Lower leg skin (tissue), 4 donors: ENCODE data around the gene ZNF692. TPM values are rescaled to one million over a fixed set of nuclear protein-coding genes. Genes with fewer than 3 reads are reported as not detected.

Source experiments
- DNase-seq, 2 donors: peaks; one replicate each; pipeline ENCODE4 v3.0.0-alpha.2; 2019; ENCODE audit warnings: low spot score in 2 of 2
- H3K4me3 ChIP-seq: fragments of 200-600 bp; sonication (generic); 2 replicates; pipeline ENCODE4 v1.5.1; 2017; ENCODE audit warnings: mild to moderate bottlenecking, low read depth; ENCODE audit not compliant: poor library complexity, severe bottlenecking
- POLR2A ChIP-seq, 2 donors: fragments of 450-650 bp; IDR thresholded peaks; one replicate each; pipeline ENCODE4 v1.6.1; 2016 to 2017; ENCODE audit warnings: antibody characterized with exemption in 2 of 2, mild to moderate bottlenecking in 1 of 2, moderate library complexity in 1 of 2
- WGBS, 2 donors: methylation state at CpG; one replicate each; pipeline ENCODE4 v1.1.5; 2018; 5-methylcytosine and 5-hydroxymethylcytosine counted together
- intact Hi-C: fragments of 100-400 bp; cut with DNase I; formaldehyde crosslinking; loops from one replicate; pipeline ENCODE4 v1.15.0; 2023; ENCODE audit warnings: low total_unique reads
- total RNA-seq, 4 donors: library from RNA; depleted of rRNA; stranded (reverse); fragments of >200 nt; gene quantifications; one replicate each; pipeline ENCODE4 v1.1.0, GENCODE V29; 2016
- TF ChIP-seq, protein P1 (sequence below), 3 donors: fragments of 450-650 bp; IDR thresholded peaks; one replicate each; pipeline ENCODE4 v1.5.1; 2016; ENCODE audit warnings: antibody characterized with exemption in 3 of 3, mild to moderate bottlenecking in 3 of 3, moderate library complexity in 2 of 3

ZNF692 gene
- total RNA-seq, 4 donors from 2014 or later, result 46.3 to 90.2 (median 65.2) TPM

DNA sequence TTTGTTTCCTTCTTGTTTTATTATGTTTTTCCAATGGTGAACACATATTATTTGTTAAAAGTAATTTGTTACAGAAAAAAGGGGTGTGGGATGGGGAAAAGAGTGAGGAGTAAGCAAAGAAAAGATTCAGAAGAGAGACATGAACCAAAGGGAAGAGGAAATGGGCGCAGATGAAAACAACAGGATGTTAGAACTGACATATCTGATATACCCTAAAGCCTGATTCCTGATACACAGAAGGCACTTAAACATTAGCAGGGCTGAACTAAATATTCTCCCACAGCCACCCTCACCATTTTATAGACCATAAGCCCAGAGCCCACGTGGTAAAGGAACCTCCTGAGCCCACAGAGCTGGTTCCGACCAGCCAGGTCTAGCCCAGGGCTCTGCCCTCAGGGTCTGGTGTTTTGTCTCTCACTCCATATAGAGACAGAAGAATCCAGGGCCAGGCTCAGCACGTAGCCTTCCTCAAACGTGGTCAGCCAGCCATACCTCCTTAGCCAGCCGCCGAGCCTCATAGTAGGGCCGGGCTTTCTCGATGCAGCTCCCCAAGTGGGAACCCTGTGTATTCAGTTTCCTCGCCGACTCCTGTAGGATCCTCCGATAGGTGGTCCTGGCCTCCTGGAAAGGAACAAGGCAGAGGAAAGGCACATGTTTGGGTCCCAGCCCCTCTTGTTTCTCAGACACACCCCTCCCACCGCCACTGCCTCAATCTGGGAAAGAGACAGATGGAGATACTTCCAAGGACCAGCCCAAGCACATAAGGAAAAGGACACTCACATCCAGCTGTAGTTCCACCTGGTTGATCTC is 42.6 kb downstream of the ZNF692 start:
- H3K4me3 ChIP-seq, result no peak overlapping the region
- WGBS, 2 donors, result 84% methylated on average over 13 of the region's 13 CpGs
- peak in 1 of 2 donors; percentile 79 for DNase-seq
- intact Hi-C loops, result no loop called here
- TF ChIP-seq, protein P1, sequence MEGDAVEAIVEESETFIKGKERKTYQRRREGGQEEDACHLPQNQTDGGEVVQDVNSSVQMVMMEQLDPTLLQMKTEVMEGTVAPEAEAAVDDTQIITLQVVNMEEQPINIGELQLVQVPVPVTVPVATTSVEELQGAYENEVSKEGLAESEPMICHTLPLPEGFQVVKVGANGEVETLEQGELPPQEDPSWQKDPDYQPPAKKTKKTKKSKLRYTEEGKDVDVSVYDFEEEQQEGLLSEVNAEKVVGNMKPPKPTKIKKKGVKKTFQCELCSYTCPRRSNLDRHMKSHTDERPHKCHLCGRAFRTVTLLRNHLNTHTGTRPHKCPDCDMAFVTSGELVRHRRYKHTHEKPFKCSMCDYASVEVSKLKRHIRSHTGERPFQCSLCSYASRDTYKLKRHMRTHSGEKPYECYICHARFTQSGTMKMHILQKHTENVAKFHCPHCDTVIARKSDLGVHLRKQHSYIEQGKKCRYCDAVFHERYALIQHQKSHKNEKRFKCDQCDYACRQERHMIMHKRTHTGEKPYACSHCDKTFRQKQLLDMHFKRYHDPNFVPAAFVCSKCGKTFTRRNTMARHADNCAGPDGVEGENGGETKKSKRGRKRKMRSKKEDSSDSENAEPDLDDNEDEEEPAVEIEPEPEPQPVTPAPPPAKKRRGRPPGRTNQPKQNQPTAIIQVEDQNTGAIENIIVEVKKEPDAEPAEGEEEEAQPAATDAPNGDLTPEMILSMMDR (IDR thresholded peaks at IDR 0.05), result no peak
- TF ChIP-seq POLR2A (IDR thresholded peaks at IDR 0.05), result no peak

DNA sequence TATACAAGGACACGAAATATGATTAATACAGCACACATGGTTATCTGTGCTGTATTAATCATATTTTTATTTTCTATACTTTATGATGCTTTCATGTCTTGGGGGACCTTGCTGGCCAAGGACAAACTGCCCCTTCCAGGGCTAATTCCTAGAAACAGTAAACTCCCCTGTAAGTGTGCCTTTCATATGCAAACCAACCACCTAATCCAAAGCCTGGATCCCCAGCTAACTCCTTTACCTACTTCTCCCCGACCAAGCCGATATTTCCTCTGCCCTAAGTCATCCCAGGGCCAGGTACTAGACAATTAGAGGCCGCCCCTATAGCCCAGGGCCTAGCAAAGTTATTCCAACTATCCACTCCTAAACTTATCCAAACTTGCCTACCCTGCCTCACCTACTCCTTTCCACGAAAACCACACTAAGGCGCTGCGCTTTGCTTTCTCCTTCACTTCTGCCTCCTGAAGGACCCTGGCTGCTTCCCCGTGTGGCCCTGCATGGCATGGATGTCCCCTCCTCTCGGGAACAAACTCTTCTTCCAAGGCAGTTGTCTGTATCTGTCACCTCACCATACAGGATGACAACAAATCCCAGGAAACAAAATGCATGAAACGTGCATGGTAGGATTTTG is 43.4 kb downstream of the ZNF692 start:
- peak in 1 of 2 donors; percentile 23 for DNase-seq
- TF ChIP-seq, protein P1 (IDR thresholded peaks at IDR 0.05), result no peak
- no peak for TF ChIP-seq POLR2A (IDR thresholded peaks at IDR 0.05)
- H3K4me3 ChIP-seq, result no peak overlapping the region
- intact Hi-C loops, result no loop called here
- 79 to 86% methylated on average over 10 of the region's 10 CpGs for WGBS, 2 donors

DNA sequence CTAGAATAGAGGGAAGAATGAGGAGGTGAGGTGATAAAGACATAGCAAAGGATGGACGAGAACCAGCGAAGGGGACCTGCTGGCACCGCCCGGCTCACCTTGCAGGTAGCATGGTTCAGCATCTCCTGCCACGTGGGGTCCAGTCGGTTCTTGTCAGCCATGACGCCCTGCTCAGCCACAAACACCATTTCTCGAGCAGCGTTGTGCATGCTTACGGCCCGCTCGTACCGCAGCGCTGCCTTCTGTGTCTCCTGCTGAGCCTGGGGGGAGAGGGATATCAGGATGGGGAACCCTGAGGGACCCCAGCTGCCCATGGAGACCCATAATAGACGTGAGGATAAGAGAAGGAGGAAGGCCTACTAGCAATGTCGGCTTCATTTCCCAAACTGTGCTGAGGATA is 44.5 kb downstream of the ZNF692 start:
- no peak for TF ChIP-seq POLR2A (IDR thresholded peaks at IDR 0.05)
- TF ChIP-seq, protein P1 (IDR thresholded peaks at IDR 0.05), result no peak
- no peak overlapping the region for H3K4me3 ChIP-seq
- WGBS, 2 donors, result 95 to 97% methylated on average over 16 of the region's 16 CpGs
- intact Hi-C loops, result no loop called here
- DNase-seq, result peak in 1 of 2 donors; percentile 75

DNA sequence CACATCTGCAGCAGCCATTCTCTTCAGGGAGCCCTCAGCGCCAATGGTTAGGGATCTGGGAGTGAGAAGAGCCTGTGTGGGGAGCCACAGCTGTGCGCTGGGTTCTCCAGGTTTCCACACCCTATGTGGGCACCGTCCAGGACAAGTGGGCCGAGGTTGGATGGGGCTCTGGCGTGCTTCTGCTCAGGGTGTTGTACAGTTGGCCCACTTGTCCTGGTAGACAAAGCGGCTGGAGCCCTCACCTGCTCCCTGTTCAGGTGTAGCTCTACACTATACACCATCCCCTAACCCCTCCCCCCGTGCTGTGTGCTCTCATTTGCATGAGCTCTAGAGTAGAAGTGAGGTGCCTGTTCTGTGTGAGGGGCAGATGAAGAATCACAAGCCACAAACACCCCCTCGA is 45.3 kb downstream of the ZNF692 start:
- TF ChIP-seq, protein P1 (IDR thresholded peaks at IDR 0.05), result no peak
- no peak for TF ChIP-seq POLR2A (IDR thresholded peaks at IDR 0.05)
- peak in 1 of 2 donors; percentile 68 for DNase-seq
- WGBS, 2 donors, result 85 to 92% methylated on average over 7 to 8 of the region's 8 CpGs
- H3K4me3 ChIP-seq, result no peak overlapping the region
- intact Hi-C loops, result no loop called here

DNA sequence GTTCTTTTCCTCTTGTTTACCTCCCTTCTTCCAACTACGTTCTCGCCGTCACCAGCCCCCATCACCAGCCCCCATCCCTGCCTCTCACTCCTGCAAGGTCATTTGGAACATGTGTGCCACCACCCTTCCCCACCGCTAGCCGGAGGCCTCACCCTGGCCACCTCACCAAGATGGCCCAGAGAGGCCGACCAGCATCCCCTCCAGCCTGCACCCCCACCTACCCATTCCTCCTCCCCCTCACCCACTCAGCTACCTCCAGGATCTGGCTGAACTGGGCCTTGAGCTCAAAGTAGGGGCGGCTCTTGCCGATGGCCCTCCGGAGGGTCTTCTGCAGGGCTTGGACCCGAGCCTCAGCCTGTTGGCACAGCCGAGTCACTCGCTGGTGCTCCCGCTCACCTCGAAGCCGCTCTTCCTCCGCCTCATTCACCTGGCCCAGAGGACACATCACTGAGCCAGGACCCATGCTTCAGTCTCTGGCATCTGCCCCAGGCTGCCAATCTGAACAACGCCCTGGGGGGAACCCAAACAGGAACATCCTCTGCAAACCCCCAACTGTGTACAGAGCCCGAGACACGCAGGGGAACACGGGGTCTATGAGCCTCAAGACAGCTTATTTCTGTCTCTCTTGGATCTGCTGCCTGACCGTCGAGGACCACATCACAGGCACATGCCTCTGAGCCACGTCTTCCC is 46.0 kb downstream of the ZNF692 start:
- intact Hi-C loops, result no loop called here
- TF ChIP-seq, protein P1 (IDR thresholded peaks at IDR 0.05), result no peak
- TF ChIP-seq POLR2A (IDR thresholded peaks at IDR 0.05), result no peak
- 94 to 97% methylated on average over 23 of the region's 23 CpGs for WGBS, 2 donors
- H3K4me3 ChIP-seq, result no peak overlapping the region
- peak in 1 of 2 donors; percentile 78 for DNase-seq
